OCI-LY7 (cell line): ENCODE measurements around the gene ASB7. TPM values are rescaled to one million over a fixed set of nuclear protein-coding genes. Genes with fewer than 3 reads are reported as not detected.

Experiments used
- BruUV-seq: library from RNA; stranded (reverse); fragments of 400-500 nt; replicated peaks from 2 replicates; lab custom pipeline; 2021; lab: Mats Ljungman, UMichigan
- CTCF ChIA-PET: fragments of 300-600 bp; sonication (Branson Sonifier 250); formaldehyde crosslinking; loops from one replicate; lab custom pipeline; 2022; ENCODE audit warnings: antibody characterized with exemption; ENCODE audit not compliant: unreplicated experiment; lab: Charles Lee
- POLR2A ChIA-PET: fragments of 300-600 bp; sonication (Branson Sonifier 250); formaldehyde crosslinking; loops from one replicate; lab custom pipeline; 2022; ENCODE audit warnings: antibody characterized with exemption; lab: Charles Lee
- DNase-seq: peaks from one replicate; pipeline ENCODE4 v3.0.0-alpha.2; 2015; ENCODE audit warnings: low spot score
- H2AFZ ChIP-seq: fragments of 200-600 bp; sonication (generic), shearing (Covaris generic); 2 replicates; pipeline ENCODE4 v1.6.1; 2014; ENCODE audit warnings: mild to moderate bottlenecking, antibody characterized with exemption, low read length, moderate library complexity
- H3K27ac ChIP-seq: fragments of 200-600 bp; sonication (generic); 2 replicates; pipeline ENCODE4 v1.5.1; 2014; ENCODE audit warnings: mixed run types, low read depth, mild to moderate bottlenecking, moderate library complexity, low read length, inconsistent platforms; ENCODE audit not compliant: poor library complexity, severe bottlenecking
- H3K36me3 ChIP-seq: fragments of 200-600 bp; sonication (generic); 2 replicates; pipeline ENCODE4 v1.6.1; 2014; ENCODE audit warnings: mild to moderate bottlenecking, antibody characterized with exemption, low read length, moderate library complexity, mixed read lengths; ENCODE audit not compliant: insufficient read depth
- H3K4me1 ChIP-seq: fragments of 200-600 bp; sonication (generic); 2 replicates; pipeline ENCODE4 v1.5.1; 2014; ENCODE audit warnings: mild to moderate bottlenecking, low read length; ENCODE audit not compliant: insufficient read depth, poor library complexity, severe bottlenecking
- H3K4me2 ChIP-seq: fragments of 200-600 bp; sonication (generic); 2 replicates; pipeline ENCODE4 v1.6.1; 2014; ENCODE audit warnings: mild to moderate bottlenecking, low read length
- H3K4me3 ChIP-seq: fragments of 200-600 bp; sonication (generic); 2 replicates; pipeline ENCODE4 v1.5.1; 2014; ENCODE audit warnings: mild to moderate bottlenecking, low read depth, low read length; ENCODE audit not compliant: poor library complexity, severe bottlenecking
- H3K79me2 ChIP-seq: fragments of 200-600 bp; sonication (generic); 2 replicates; pipeline ENCODE4 v1.6.1; 2016; ENCODE audit warnings: low read depth, mild to moderate bottlenecking, low read length, moderate library complexity, mixed read lengths; ENCODE audit not compliant: insufficient read depth
- H3K9me2 ChIP-seq: fragments of 200-600 bp; sonication (generic); 2 replicates; pipeline ENCODE4 v1.6.1; 2016; ENCODE audit warnings: mild to moderate bottlenecking, low read length, mixed read lengths; ENCODE audit not compliant: insufficient read depth
- H3K9me3 ChIP-seq: fragments of 200-600 bp; sonication (generic); 2 replicates; pipeline ENCODE4 v1.6.1; 2014; ENCODE audit warnings: mild to moderate bottlenecking, mixed run types, low read length, mixed read lengths
- H4K20me1 ChIP-seq: fragments of 200-600 bp; sonication (generic); 2 replicates; pipeline ENCODE4 v1.6.1; 2014; ENCODE audit warnings: mild to moderate bottlenecking, antibody characterized with exemption, low read length, moderate library complexity, mixed read lengths; ENCODE audit not compliant: insufficient read depth
- EZH2phosphoT487 ChIP-seq: fragments of 200-600 bp; sonication (generic); IDR thresholded peaks from 2 replicates; pipeline ENCODE4 v1.6.1; 2018; ENCODE audit warnings: low read depth, borderline replicate concordance, mild to moderate bottlenecking, mixed run types, antibody characterized with exemption, low read length, moderate library complexity, mixed read lengths
- intact Hi-C: fragments of 100-400 bp; cut with micrococcal nuclease; formaldehyde crosslinking; loops from one replicate; pipeline ENCODE4 v1.10.0; 2022; ENCODE audit not compliant: unreplicated experiment
- total RNA-seq, 2 experiments: library from RNA; depleted of rRNA in 1 of 2; stranded (reverse); fragments of >200 nt in 1 of 2; shearing (Covaris generic) in 1 of 2; gene quantifications; 2 replicates each; pipeline ENCODE4 v1.2.3, GENCODE V29; 2014 to 2022
- TF ChIP-seq, protein P1 (sequence below): fragments of 200-600 bp; sonication (generic); conservative IDR thresholded peaks from 2 replicates; pipeline ENCODE4 v1.5.1; 2014; ENCODE audit warnings: mild to moderate bottlenecking, antibody characterized with exemption, low read length, moderate library complexity, mixed read lengths

ASB7 gene
- total RNA-seq, 2 experiments from 2014 or later, result 10.9 to 15.2 TPM

DNA sequence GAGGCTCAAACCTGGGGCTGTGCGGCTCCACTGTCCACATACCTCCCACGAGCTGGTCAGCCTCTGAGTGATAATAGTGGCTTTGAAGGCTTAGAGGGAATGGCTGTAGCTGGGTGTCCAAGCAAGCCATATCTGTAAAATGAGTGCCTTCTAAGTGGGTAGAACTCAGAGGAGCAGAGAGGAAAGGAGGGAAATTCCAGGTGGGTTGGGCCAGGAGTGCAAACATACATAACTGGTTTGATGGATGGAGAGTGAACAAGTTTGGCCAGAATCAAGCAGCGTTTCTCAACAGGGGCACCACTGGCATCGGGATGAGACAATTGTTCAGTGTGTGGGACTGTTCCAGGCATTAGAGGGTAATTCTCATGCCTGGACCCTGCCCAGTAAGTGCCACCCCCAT lies 91.1 kb downstream of the ASB7 start:
- intact Hi-C loops, result no loop called here
- Histone ChIP-seq H3K4me3 (no peak overlapping the region), H3K4me2 (no peak overlapping the region), H3K4me1 (no peaks in the 10 kb centered on the region), H3K9me2 (no peaks in the 10 kb centered on the region), H4K20me1 (no peaks in the 10 kb centered on the region), H3K27ac (no peak overlapping the region), H3K9me3 (no peaks in the 10 kb centered on the region), H3K79me2 (no peaks in the 10 kb centered on the region), H2AFZ (no peak overlapping the region), H3K36me3 (no peaks in the 10 kb centered on the region)
- BruUV-seq, result no TSS peak
- ChIA-PET CTCF (no interaction called here), POLR2A (no interaction called here)
- TF ChIP-seq, protein P1, sequence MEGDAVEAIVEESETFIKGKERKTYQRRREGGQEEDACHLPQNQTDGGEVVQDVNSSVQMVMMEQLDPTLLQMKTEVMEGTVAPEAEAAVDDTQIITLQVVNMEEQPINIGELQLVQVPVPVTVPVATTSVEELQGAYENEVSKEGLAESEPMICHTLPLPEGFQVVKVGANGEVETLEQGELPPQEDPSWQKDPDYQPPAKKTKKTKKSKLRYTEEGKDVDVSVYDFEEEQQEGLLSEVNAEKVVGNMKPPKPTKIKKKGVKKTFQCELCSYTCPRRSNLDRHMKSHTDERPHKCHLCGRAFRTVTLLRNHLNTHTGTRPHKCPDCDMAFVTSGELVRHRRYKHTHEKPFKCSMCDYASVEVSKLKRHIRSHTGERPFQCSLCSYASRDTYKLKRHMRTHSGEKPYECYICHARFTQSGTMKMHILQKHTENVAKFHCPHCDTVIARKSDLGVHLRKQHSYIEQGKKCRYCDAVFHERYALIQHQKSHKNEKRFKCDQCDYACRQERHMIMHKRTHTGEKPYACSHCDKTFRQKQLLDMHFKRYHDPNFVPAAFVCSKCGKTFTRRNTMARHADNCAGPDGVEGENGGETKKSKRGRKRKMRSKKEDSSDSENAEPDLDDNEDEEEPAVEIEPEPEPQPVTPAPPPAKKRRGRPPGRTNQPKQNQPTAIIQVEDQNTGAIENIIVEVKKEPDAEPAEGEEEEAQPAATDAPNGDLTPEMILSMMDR, result no peak
- no peak for TF ChIP-seq EZH2phosphoT487
- no peak for DNase-seq

DNA sequence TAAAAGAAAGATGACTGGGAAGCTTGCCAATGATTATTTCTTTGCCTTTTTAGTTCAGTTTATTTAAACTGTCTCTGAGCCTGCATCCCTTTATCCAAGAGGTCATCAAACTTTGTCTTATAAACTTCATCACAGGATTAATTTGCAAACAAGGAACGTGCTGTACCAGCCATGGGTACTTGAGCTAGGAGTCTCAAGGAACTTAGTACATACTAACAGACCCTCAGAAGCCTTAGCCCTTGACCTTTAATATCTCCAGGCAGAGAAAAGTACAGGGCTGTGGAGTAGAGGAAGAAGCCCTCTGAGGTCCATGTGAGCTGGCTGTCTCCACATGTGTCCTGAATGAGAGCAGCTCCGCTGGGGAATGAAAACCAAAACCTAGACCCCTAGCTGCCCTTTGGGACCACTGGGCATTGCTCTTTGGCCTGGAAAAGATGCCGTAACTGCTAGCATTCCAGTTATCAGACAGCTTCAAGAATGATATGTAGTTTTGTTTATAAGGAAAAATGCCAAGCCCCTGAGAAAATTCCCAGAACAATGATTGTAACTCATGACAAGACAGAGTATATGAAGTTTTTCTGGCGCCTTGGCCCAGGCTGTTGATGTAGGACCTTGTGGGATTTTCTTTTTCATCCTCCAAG lies 92.1 kb downstream of the ASB7 start:
- Histone ChIP-seq H3K27ac (no peak overlapping the region), H3K4me2 (no peak overlapping the region), H3K9me3 (no peaks in the 10 kb centered on the region), H3K4me1 (no peaks in the 10 kb centered on the region), H4K20me1 (no peaks in the 10 kb centered on the region), H2AFZ (no peak overlapping the region), H3K79me2 (no peaks in the 10 kb centered on the region), H3K9me2 (no peaks in the 10 kb centered on the region), H3K4me3 (no peak overlapping the region), H3K36me3 (no peaks in the 10 kb centered on the region)
- DNase-seq, result no peak
- no TSS peak for BruUV-seq
- POLR2A ChIA-PET, result no interaction called here
- TF ChIP-seq, protein P1, result no peak
- TF ChIP-seq EZH2phosphoT487, result no peak
- CTCF ChIA-PET, result no interaction called here
- intact Hi-C loops, result no loop called here

GRCh38 chr15:100695048-100695447 lies 92.7 kb downstream of the ASB7 start:
- no peaks in the 10 kb centered on the region for H3K9me3 ChIP-seq
- H3K36me3 ChIP-seq, result no peaks in the 10 kb centered on the region
- H3K4me2 ChIP-seq, result no peak overlapping the region
- TF ChIP-seq, protein P1, result no peak
- TF ChIP-seq EZH2phosphoT487, result no peak
- H3K79me2 ChIP-seq, result no peaks in the 10 kb centered on the region
- no peak overlapping the region for H2AFZ ChIP-seq
- H3K27ac ChIP-seq, result no peak overlapping the region
- no peaks in the 10 kb centered on the region for H4K20me1 ChIP-seq
- ChIA-PET POLR2A (no interaction called here), CTCF (no interaction called here)
- DNase-seq, result no peak
- no TSS peak for BruUV-seq
- no peaks in the 10 kb centered on the region for H3K9me2 ChIP-seq
- intact Hi-C loops, result no loop called here
- H3K4me3 ChIP-seq, result no peak overlapping the region
- no peaks in the 10 kb centered on the region for H3K4me1 ChIP-seq
